HL-60 (cell line): ENCODE results near the gene NPTX2.

ENCODE experiments used
- DNase-seq, 2 experiments: peaks; one replicate each; pipeline ENCODE4 v3.0.0-alpha.2; 2010 to 2020; ENCODE audit warnings: low read depth in 1 of 2, low spot score in 1 of 2
- H3K27ac ChIP-seq: fragments of 250-450 bp; sonication (Bioruptor Pico); replicated peaks from 2 replicates; pipeline ENCODE4 v1.5.1; 2020; ENCODE audit warnings: mild to moderate bottlenecking, moderate library complexity
- H3K27me3 ChIP-seq: fragments of 250-450 bp; sonication (Bioruptor Pico); 2 replicates; pipeline ENCODE4 v1.5.1; 2021; ENCODE audit warnings: mild to moderate bottlenecking, moderate library complexity; ENCODE audit not compliant: insufficient read depth, poor library complexity, severe bottlenecking
- H3K4me3 ChIP-seq: replicated peaks from 2 replicates; pipeline ENCODE4 v1.5.1; 2011; ENCODE audit warnings: mild to moderate bottlenecking, control low read depth, low read length; ENCODE audit not compliant: insufficient read depth
- CTCF ChIP-seq: IDR thresholded peaks from one replicate; pipeline ENCODE4 v1.5.1; 2011; ENCODE audit warnings: low read length, control low read depth, inconsistent platforms; ENCODE audit not compliant: insufficient read depth
- GABPA ChIP-seq: IDR thresholded peaks from 2 replicates; pipeline ENCODE4 v1.6.1; 2012; ENCODE audit warnings: low read depth
- POLR2AphosphoS5 ChIP-seq: IDR thresholded peaks from 2 replicates; pipeline ENCODE4 v1.6.1; 2012; ENCODE audit warnings: low read depth
- REST ChIP-seq: IDR thresholded peaks from 2 replicates; pipeline ENCODE4 v1.6.1; 2012; ENCODE audit warnings: low read depth; ENCODE audit not compliant: insufficient replicate concordance
- SPI1 ChIP-seq: IDR thresholded peaks from 2 replicates; pipeline ENCODE4 v1.6.1; 2012; ENCODE audit warnings: low read depth, mild to moderate bottlenecking, borderline replicate concordance

NPTX2 gene

GRCh38 chr7:98618786-98619185 is 1.7 kb downstream of the NPTX2 start:
- Histone ChIP-seq H3K4me3 (no peak overlapping the region), H3K27ac (no peak overlapping the region), H3K27me3 (peaks cover 8% of the 10 kb centered on the region)
- no peak for TF ChIP-seq POLR2AphosphoS5
- TF ChIP-seq CTCF, result no peak
- TF ChIP-seq SPI1, result peak; percentile 35; the same call in 1 of the 2 replicates
- TF ChIP-seq REST, result no peak
- no peak for DNase-seq

- TF ChIP-seq GABPA (no peak), REST (no peak), CTCF (no peak), SPI1 (no peak), POLR2AphosphoS5 (no peak)
- no peak for DNase-seq
- H3K27ac ChIP-seq, result no peak overlapping the region
- H3K27me3 ChIP-seq, result peaks cover 8% of the 10 kb centered on the region
- H3K4me3 ChIP-seq, result no peak overlapping the region
Measured at GRCh38 chr7:98619450-98620321, 2.6 kb downstream of the NPTX2 start.

- H3K27ac ChIP-seq, result no peak overlapping the region
- peaks cover 6% of the 10 kb centered on the region for H3K27me3 ChIP-seq
- DNase-seq, result no peak
- no peak for TF ChIP-seq POLR2AphosphoS5
- TF ChIP-seq REST, result no peak
- TF ChIP-seq SPI1, result no peak
- TF ChIP-seq CTCF, result no peak
- no peak for TF ChIP-seq GABPA
- H3K4me3 ChIP-seq, result no peak overlapping the region
Measured at GRCh38 chr7:98621573-98622482, 4.7 kb downstream of the NPTX2 start.
